ENCODE results near the gene HMCN1.

Gene HMCN1

DNA sequence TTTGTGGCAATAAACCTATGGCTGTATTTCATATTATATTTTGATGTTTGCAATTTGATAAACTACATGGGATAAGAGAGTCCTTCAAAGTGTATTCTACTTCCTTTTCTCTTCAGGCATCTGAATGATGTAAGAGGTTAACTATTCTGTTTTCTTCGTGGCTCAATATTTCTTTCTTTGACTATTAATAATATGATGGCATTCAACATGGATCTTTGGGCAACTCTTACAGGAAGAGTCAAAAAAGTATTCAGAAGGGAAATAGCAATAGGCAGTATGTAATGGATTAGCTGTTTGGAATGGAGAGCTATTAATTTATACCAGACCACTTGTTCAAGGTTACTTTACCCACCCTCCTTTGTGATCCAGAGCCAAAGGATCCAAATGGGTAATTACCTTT is 74.4 kb downstream of the HMCN1 start:
- DNase-seq, result no peak

DNA sequence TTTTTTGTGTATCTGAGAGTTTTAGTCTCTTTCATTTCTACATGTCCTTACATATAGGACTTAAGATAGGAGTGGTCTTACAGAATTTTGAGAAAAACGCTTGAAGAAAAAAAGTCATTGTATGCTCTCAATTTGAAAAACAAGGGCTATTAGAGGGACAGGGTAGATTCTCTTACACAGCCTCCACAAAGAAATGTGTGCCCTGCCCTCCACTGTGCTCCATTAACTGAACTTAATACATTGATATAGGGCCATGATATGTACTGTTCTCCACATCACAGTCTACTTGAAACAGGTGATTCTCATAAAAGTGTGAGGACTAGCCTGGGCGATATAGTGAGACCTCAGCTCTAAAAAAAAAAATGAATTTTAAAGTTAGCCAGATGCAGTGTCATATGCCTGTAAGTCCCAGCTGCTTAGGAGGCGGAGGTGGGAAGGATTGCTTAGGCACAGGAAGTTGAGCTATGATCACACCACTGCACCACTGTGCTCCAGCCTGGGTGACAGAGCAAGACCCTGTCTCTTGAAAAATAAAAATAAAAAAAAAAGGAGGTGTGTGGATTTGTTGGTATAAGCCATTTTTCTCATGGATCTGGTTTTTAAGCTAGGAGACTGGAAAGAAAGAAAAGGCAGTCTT is 77.0 kb downstream of the HMCN1 start:
- peak; percentile 1 for DNase-seq

DNA sequence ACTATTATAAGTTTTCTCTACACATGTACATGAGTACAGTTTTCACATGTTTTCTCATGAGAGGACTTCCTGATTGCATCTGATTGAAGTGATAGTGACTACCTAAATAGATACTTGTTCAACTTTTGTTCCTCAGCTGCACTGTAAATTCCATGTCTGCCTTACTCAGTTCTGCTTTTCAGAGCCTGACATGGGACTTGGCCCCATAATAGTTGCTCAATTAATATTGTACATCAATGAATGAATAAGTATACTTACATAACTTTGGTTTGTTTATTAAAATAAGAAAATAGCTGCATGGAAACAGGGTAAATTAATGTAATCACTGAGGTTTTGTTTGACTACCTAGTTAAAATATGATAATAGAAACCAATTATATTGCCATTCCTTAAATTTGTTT is 78.7 kb downstream of the HMCN1 start:
- DNase-seq, result peak; percentile 6

DNA sequence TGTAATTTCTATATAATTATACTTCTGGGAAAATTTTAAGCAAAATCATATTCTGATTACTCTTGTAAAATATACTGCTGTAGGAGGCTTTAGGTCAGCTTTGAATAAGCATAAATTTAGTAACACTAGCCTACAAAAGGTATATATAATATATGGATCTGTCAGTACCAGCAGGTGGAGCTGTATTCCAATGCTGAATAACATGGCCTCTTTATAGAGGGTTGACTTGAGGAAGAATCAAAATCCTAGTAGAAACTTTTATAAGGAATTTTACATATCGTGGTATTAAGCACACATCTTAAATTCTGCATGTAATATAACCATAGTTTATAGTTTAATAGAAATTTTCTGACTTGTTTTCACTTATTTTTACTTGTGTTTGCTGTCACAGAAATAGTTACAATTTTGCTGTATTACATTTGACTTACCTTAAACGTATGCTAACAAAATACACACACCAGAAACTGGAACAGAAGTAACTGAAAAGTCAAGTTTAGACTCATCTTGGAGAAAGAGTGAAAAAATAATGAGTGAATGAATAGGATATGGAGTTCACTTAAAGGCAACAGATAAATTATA is 79.3 kb downstream of the HMCN1 start:
- DNase-seq, result peak; percentile 55

DNA sequence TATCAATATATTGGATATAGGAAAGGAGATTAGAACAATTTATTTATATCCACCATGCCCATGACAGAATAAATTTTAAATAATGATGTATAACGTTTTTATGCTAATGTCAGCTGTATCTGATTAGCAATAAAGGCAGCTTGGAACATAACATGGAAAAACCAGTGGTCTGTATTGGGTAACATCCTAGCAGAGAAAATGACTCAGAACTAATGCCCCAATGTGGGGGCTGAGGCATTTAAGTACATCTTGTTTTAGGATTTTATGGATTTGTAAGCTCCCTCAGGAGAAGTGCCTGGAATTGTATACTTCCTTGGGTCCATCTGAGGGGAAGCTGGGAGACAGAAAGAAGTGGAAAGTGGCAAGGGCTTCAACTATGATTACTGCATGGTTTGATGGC is 82.3 kb downstream of the HMCN1 start:
- no peak for DNase-seq

DNA sequence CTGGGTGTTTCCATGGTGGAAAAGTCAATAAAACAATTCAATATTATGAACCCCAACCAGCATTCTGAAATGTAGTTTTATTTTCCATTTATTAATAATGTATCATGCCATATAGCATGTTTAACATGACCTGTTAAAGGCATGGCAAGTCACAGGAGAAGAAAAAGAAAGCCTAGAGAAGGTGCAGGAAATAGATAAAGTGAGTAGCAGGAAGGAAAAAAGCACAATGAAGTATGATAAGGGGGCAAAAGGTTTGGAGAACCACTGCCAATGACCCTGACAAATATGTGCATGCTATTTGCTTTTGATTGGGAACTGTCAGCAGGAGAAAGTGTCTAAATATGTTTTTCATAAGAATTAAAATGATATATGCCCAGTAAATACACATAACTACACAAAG is 85.6 kb downstream of the HMCN1 start:
- no peak for DNase-seq

DNA sequence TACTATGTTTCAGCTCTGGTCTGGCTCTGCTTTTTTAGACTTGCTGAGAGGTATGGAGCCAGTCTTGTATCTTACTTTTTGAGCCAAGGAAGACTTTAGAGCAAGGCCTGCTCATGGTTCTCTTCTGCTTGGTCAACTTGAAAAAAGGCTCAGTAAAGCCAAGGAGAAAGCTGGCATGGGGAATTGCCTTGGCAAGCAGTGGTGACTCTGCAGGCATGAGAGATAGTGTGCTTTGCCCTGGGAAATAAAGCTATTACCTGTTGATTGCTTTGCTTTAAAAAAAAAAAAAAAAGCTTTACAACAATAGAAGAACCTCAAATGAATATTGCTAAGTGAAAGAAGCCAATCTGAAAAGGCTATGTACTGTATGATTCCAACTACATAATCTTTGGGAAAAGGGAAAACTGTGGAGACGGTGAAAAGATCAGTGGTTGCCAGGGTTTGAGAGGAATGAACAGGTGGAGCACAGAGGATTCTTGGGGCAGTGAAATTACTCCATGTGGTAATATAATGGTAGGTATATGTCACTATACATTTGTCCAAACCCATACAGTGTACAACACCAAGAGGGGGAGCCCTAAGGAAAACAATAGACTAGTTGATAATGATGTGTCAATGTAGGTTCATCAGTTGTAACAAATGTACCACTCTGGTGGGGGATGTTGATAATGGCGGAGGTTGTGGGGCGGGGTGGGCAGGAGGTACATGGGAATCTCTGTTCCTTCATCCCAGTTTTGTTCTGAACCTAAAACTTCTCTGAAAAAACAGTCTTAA is 87.6 kb downstream of the HMCN1 start:
- no peak for DNase-seq

DNA sequence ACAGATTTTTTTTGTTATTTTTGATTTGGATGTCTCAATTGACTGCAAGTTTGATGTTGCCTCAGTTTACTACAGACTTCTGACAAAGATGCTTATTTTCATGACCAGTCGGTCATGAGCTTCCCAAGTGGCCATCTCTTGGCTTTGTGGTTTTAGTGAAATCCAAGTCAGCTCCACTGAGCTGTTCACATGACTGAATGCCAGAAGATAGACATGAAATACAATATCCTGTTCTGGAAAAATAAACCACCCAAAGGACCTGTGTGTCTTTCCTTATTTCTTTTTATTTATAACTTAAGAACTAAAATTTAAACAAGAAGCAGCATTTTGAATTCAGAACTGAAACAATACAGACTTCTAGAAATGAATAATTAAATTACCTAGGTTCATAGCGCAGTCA is 89.3 kb downstream of the HMCN1 start:
- DNase-seq, result no peak

DNA sequence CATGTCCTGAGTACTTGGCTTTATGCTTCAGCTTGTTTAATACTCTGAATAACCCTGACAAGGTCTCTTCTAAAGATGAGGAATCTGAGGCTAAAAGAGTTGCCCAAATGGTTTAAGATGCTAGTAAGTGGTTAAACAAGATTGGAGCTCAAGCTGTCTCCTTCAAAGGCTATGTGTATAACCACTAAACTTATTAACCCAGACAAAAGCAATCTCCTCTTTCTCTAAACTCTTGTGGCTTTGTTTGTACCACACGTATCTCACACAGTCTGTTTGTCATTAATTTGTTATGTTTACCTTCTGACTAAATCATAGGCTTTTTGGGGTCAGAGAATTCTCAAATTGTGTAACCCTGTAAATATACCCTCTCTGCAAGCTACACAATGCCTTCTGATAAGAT is 89.9 kb downstream of the HMCN1 start:
- DNase-seq, result no peak

DNA sequence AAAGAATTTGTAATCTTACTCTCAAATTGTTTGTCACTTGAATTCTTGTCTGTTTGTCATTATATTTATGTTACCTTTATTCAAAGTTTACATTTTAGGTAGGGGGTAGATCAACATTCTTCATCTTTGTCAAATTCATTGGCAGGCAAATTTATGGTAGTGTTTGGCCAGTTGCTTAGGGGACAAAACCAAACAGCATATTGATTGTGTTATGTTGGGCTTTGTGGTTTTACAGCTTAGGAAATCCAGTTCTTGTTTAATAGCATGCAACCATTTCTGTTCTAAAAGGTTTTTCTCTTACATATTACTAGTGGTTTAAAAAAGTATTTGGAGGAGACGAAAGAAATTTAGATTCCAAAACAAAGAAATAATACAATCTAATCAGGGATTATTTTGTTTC is 91.4 kb downstream of the HMCN1 start:
- DNase-seq, result no peak

DNA sequence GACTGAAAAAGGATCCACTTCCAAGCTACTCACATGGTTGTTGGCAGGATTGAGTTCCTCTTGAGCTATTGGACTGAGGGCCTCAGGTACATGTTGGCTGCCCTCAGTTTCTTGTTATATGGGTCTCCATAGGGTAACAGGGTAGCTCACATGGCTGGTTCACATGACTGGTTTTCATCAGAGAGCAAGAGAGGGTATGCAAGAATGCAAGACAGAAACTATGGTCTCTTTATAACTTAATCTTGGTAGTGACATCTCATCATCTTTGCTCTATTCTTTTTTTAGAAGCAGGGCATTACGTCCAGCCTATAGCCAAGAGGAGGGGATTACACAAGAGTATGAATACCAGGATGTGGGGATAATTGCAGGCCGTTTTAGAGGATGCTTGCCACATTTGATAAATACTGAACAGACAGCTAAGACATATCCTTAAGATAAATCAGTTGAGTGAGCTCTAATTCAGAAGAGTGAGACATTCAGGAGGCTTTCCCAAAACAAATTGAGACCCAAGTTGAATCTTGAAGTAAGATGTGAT is 100.2 kb downstream of the HMCN1 start:
- no peak for DNase-seq

DNA sequence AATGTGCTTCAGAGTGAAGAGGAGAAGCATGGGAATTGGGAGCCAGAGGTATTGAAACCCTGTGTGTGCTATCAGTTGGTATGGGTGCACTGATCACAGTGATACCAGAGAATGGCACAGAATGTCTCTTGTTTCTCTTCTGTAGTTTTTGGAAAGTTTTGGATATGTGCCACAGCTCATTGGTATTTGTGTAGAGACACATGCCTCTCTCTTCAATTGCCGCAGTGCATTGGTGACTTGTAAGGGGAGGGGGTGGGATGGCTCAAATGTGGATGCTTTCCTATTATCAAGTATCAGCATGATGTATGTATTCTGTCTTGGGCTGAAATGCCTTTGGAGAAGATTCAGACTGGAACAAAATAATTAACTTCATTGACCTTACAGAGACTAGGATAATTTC is 101.0 kb downstream of the HMCN1 start:
- DNase-seq, result no peak

DNA sequence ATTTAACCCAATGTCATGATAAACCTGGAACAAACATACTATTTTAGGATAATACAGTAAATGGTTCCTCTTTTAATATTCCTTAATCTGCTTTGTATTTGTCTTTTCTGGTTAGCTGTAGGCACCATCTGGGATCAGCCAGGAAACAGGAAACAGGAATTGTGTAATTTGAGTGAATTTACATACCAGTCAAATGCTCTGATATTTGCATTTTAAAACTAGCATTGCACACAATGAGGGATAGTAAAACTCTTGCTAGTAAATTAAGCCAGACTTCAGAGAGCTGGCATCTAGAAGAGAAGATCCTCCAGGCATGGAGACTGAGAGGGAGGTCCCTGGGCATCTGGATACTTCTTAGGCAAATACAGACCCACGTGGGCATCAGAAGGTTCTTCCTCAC is 103.5 kb downstream of the HMCN1 start:
- DNase-seq, result no peak

DNA sequence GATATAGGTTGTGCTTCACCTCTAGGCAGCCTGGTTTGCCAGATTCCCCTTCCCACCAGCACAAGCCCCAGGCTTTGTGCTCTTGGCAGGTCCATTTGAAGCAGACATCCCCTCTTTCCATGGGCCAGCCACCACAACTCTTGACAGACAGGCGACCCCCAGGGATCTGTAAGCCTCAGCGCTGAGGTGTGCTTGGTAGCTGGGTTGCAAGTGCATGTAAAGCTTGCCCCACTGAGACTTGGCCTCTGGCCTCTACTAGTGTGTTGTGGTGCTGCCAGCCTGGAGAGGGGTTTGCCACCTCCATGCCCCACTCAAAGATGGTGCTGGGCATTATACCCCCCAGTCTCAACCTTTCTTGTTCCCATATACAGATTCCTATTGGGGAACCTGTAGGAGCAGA is 103.9 kb downstream of the HMCN1 start:
- DNase-seq, result no peak

DNA sequence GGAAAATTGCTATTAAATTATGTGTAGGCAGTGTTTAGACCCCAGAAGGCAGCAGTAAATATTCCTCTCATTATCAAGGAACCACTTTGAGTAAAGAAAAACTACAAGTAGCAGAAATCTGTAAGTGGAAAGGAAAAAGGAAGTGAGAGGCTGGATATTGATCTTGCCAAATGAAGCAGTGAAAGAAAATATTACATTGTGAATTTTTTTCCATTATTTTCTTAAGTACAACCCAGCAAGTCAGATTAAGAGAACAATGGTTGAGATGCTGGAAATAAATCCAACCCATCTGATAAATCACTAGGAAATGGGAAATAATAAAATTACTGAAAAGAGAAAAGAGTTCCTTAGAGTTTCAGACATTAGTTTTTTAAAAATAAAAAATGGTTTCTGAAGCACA is 106.7 kb downstream of the HMCN1 start:
- no peak for DNase-seq

DNA sequence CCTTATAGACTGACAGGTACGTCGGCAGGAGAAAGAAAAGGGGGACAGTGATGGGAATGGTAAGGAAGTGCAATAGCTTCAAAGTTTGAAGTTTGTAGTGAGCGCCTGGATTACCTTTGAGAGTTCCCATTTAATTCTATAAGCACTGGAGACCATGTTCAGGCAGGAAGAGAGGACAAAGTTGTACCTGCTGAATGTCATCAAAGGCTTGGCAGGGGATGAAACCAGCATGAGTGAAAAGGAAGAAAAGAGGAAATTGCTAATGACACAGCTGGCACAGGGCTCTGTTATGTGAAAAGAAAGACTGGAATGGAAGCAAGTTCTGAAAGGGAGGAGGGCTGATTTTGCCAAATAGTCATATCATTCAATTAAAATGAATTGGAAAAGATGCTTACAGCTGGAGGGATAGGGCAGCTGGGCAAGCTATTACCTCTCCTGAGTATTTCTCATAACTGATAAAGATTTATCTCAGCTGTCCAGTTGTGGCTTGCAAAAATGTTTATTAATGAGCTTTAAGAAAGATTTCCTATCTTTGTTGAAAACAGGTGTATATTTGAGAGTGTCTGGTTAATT is 109.2 kb downstream of the HMCN1 start:
- DNase-seq, result no peak

DNA sequence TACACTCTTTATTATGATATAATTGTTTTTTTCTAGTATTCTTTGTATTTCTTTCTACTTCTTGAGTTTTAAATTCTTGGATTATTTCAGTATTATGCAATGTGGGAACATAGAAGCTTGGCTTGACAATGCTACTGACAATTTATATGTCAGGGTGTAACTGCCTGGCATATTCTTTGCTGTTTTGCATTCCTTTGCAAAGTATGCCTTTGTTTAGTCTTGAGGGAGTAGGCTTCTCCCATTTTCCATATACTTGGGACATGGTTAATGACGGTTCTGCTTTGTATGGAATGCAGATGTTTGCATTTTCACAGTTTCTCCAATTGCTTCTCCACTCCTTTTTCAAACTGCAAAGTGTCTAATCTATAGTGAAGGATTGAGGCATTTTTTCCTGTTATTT is 109.8 kb downstream of the HMCN1 start:
- DNase-seq, result no peak

DNA sequence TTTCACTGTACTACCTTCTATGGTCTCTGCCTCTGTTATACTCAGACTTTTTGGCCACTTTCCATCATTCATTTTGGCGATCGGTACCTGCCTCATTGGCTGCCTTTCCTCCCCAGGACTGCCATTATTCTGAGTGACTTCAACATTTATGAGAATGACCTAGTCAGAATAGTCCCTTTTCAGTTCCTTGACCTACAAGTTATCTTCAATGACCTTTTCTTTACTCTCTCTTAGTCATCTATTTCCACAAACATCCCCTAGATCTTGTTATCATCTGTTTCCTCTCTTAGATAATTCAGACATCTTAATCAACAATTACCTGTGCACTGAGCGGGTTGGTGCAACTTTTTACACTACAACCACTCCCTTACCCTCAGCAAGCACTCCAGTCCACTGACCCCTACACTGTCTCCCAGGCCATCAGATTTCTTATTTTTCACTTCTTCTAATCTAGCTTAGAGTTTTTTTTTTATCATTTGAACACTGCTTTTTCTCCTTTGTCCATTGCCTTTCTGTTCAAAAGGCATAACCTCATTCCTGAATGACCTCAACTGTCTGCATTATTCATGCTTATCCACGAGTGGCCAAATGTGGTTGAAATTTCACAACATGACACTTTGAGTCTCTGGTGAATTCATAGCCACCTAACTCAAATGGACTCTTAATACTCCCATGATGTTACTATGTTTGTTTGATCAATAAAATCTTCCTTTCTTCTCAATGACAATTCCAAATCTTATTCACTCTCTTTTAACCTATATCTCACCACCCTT is 112.7 kb downstream of the HMCN1 start:
- DNase-seq, result no peak

DNA sequence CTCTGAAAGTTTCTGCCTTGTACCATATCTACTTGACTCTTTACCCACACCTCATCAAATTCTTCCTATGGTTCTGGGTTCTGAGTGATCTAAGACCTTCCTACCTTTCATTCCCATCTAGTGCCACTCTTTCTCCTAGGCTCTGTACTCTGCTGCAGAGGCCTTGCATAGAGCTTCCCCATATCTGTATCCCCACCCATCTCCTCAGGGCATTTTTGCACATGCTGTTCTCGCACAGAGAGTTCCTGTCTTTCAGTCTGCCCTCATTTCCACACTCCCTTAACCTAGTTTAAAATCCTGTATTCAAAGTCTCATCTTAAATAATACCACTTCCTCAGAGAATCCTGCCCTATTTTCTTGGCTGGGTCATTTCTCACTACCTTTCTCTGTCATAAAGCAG is 114.8 kb downstream of the HMCN1 start:
- DNase-seq, result no peak

DNA sequence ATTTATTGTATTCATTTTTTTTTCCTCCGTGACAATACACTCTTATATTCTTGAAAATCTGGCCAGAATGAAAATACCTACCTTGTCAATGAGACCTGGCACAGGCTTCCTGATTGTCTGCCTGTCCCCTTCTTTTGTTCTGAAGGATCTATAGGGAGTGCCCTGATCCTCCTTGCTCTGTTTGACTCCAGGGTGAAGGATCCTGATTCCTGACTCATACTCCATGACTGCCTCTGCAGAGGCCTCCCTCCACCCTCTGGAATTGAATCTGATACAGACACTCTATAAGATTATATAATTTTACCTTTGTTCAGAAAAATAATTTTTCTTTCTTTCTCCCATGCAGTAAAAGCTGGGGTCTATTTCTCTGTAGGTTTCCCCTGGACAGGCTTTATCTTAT is 116.2 kb downstream of the HMCN1 start:
- no peak for DNase-seq

DNA sequence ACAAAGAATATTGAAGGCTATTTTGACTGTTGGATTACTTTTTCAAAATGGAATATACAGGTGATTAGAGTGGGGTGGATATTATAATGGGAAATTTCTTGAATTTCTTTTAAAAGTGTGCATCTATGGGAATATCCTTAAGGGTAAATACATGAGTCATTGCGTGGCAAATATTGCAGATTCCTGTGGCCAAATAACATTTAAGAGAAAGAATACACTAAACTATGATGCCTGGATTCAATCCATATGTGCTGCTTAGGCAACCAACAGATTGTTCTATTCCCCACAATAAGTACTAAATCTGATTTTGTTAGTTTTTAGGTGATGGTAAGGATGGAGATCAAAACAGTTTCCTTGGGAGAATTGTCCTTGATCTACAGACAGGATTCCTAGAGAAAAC is 119.5 kb downstream of the HMCN1 start:
- DNase-seq, result no peak

DNA sequence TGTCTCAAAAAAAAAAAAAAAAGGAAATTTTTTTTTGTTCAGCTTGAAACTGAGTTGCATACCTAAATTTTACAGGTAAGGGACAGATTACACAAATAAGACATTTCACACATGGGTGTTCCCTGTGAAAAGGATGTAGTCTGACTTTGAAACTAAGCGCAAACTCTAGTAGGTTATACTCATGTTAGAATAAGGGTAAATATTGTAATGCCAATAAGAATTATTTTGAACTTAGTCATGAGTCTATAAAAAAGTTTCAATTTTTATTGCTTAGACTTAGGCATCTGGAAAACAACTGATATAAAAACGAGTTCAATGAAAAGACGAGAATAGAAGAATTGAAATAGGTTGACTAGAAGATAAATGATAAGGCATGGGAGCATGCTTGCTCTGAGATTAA is 122.3 kb downstream of the HMCN1 start:
- DNase-seq, result no peak

DNA sequence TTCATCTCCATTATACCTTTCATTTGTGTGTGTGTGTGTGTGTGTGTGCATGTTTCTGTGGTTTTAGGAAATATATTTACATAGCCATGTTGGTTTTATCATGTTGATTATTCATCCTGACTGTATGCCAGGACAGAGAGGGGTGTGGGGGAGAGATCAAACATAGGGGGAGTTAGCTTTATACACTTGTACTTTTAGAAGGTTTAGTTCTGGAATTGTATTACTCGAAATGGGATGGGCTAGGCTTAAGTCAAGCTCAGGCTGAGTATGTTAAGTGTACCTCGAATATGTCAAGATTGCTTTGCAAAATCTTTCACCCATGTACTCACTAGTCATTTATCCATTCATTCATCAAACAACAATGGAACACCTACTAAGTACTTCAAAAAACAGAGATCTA is 123.3 kb downstream of the HMCN1 start:
- no peak for DNase-seq
